MCF 10A (cell line): ENCODE measurements around the gene HS6ST1. TPM values are rescaled to one million over a fixed set of nuclear protein-coding genes. Genes with fewer than 3 reads are reported as not detected.

Source experiments
- BruUV-seq: library from RNA; stranded (reverse); fragments of 400-500 nt; replicated peaks from 2 replicates; lab custom pipeline; 2021; lab: Mats Ljungman, UMichigan
- CTCF ChIA-PET: fragments of 300-600 bp; sonication (Branson Sonifier 250); formaldehyde crosslinking; extraction: SDS; loops from one replicate; lab custom pipeline; 2021; ENCODE audit warnings: antibody characterized with exemption, inconsistent platforms; lab: Yijun Ruan, JAX
- POLR2A ChIA-PET: fragments of 300-600, 350-650 bp; sonication (Branson Sonifier 250); formaldehyde crosslinking; extraction: SDS; loops from one replicate; lab custom pipeline; 2020; ENCODE audit warnings: antibody characterized with exemption, inconsistent platforms; lab: Yijun Ruan, JAX
- DNase-seq: peaks from one replicate; pipeline ENCODE4 v3.0.0-alpha.2; 2018; ENCODE audit not compliant: unreplicated experiment
- H3K27ac Mint-ChIP-seq: one replicate; pipeline ENCODE4 v1.8.0; 2022; ENCODE audit warnings: mild to moderate bottlenecking, low read depth, mixed read lengths; ENCODE audit not compliant: unreplicated experiment
- H3K27me3 Mint-ChIP-seq: one replicate; pipeline ENCODE4 v1.8.0; 2022; ENCODE audit warnings: mixed read lengths; ENCODE audit not compliant: insufficient read depth, unreplicated experiment
- H3K36me3 Mint-ChIP-seq: one replicate; pipeline ENCODE4 v1.8.0; 2022; ENCODE audit warnings: mild to moderate bottlenecking, moderate library complexity, mixed read lengths; ENCODE audit not compliant: insufficient read depth, unreplicated experiment
- H3K4me1 Mint-ChIP-seq: one replicate; pipeline ENCODE4 v1.8.0; 2022; ENCODE audit warnings: mixed read lengths; ENCODE audit not compliant: insufficient read depth, unreplicated experiment
- H3K4me3 Mint-ChIP-seq: one replicate; pipeline ENCODE4 v1.8.0; 2022; ENCODE audit warnings: mild to moderate bottlenecking, moderate library complexity, mixed read lengths; ENCODE audit not compliant: unreplicated experiment
- H3K9me3 Mint-ChIP-seq: one replicate; pipeline ENCODE4 v1.8.0; 2022; ENCODE audit warnings: mixed read lengths; ENCODE audit not compliant: unreplicated experiment
- CTCF ChIP-seq: fragments of 200-600 bp; IDR thresholded peaks from one replicate; pipeline ENCODE4 v1.8.0; 2022; ENCODE audit warnings: antibody characterized with exemption, mild to moderate bottlenecking; ENCODE audit not compliant: unreplicated experiment
- intact Hi-C: fragments of 100-400 bp; cut with micrococcal nuclease; formaldehyde crosslinking; loops from 2 replicates; pipeline ENCODE4 v1.14.1; 2022
- total RNA-seq: library from RNA; stranded (reverse); gene quantifications from 2 replicates; pipeline ENCODE4 v1.2.3, GENCODE V29; 2022

The HS6ST1 gene
- total RNA-seq, 1 experiment from 2014 or later: 9.6 TPM

- no peak for TF ChIP-seq CTCF
- intact Hi-C loops: no loop called here
- H3K36me3 Mint-ChIP-seq: no peaks in the 10 kb centered on the region
- H3K9me3 Mint-ChIP-seq: no peaks in the 10 kb centered on the region
- H3K4me1 Mint-ChIP-seq: no peaks in the 10 kb centered on the region
- H3K27me3 Mint-ChIP-seq: no peaks in the 10 kb centered on the region
- ChIA-PET POLR2A (no interaction called here), CTCF (interaction anchor here (0.6 kb wide), 1 partner anchor 9 kb away, joined by 3 read pairs; no protein-coding TSS in a partner anchor)
- BruUV-seq: no TSS peak
- no peak for DNase-seq
- H3K4me3 Mint-ChIP-seq: no peak overlapping the region
- H3K27ac Mint-ChIP-seq: no peak overlapping the region
Measured at GRCh38 chr2:128358941-128359731, 40.5 kb upstream of the HS6ST1 start.

DNA sequence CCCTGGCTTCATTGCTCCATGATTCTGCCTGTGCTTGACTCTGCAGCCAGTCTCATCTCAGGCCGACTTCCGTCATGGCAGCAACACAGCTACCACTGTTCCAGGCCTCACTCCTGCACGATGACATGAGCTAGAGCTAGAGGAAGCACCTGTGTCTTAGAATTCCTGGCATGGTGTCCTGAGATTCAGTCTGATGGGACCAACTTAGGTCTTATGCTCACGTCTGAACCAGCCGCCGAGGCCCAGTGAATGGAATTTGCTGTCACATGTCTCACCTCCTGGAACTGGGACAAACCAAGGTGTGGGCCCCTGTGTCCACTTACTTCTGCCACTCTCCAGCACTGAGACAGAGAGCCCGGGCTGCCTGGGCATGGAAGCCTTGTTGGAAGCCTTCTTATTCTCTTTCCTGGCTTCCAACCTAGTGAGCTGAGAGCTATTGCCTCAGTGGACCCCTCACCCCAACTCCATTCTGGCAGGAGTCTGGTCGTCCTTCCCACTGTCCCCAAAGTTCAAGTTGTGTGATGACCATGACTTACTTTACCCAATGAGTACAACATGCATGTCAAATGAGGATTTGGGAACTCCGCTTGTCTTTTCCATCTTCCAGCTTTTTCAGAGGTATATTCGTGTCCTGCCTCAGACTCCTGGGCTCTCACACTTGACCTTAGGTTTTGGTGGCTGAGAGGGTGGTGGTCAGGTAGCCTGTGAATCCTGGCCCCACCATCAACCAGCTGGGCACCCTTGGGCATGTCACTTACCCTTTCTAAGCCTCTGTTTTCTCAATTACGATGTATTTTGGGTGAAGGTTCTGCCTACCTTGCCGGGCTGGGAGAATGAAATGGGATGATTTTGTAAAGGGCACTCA lies 39.1 kb upstream of the HS6ST1 start:
- H3K4me3 Mint-ChIP-seq: no peak overlapping the region
- H3K27me3 Mint-ChIP-seq: no peaks in the 10 kb centered on the region
- CTCF ChIA-PET: no interaction called here
- no peak overlapping the region for H3K27ac Mint-ChIP-seq
- BruUV-seq: no TSS peak
- intact Hi-C loops: no loop called here
- no peaks in the 10 kb centered on the region for H3K36me3 Mint-ChIP-seq
- H3K4me1 Mint-ChIP-seq: no peaks in the 10 kb centered on the region
- H3K9me3 Mint-ChIP-seq: no peaks in the 10 kb centered on the region
- no peak for TF ChIP-seq CTCF
- DNase-seq: no peak
- POLR2A ChIA-PET: interaction anchor here (0.6 kb wide), 1 partner anchor 379 kb away, joined by 3 read pairs; no protein-coding TSS in a partner anchor

DNA sequence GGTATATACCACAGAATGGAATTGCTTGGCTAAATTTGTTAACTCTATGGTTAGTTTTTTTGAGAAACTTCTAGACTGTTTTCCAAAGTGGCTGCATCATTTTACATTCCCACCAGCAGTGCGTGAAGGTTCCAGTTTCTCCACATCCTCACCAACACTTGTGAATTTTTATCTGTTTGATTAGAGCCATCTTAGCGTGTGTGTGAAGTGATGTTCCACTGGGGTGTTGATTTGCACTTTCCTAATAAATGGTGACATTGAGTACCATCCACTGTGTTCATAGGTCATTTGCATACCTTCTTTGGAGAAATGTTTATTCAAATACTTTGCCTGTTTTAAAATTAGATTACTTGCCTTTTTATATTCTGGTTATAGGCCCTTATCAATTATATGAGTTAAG lies 37.5 kb upstream of the HS6ST1 start:
- no peak for DNase-seq
- ChIA-PET CTCF (interaction anchor here (0.6 kb wide), 1 partner anchor 61 kb away, joined by 3 read pairs; no protein-coding TSS in a partner anchor), POLR2A (interaction anchor here (0.7 kb wide), 2 partner anchors 18 to 380 kb away, joined by 3 read pairs; no protein-coding TSS in a partner anchor)
- H3K36me3 Mint-ChIP-seq: no peaks in the 10 kb centered on the region
- no peak overlapping the region for H3K27ac Mint-ChIP-seq
- no TSS peak for BruUV-seq
- no peaks in the 10 kb centered on the region for H3K27me3 Mint-ChIP-seq
- intact Hi-C loops: no loop called here
- H3K9me3 Mint-ChIP-seq: no peaks in the 10 kb centered on the region
- H3K4me3 Mint-ChIP-seq: no peak overlapping the region
- no peak for TF ChIP-seq CTCF
- H3K4me1 Mint-ChIP-seq: no peaks in the 10 kb centered on the region
